Hepatocyte (in vitro differentiated cells): ENCODE results near the gene HSPBP1. TPM values are rescaled to one million over a fixed set of nuclear protein-coding genes. Genes with fewer than 3 reads are reported as not detected.
A peak's percentile ranks its signal among the peaks of the same experiment; 100 is the strongest.

Experiments used
- DNase-seq: peaks from one replicate; pipeline ENCODE4 v3.0.0-alpha.2; 2016; ENCODE audit warnings: low spot score
- H2AFZ ChIP-seq: fragments of 200-600 bp; sonication (generic); 2 replicates; pipeline ENCODE4 v1.6.0; 2016; ENCODE audit warnings: antibody characterized with exemption, mild to moderate bottlenecking
- H3K27ac ChIP-seq: fragments of 200-600 bp; sonication (generic); 2 replicates; pipeline ENCODE4 v1.5.1; 2016; ENCODE audit warnings: mild to moderate bottlenecking
- H3K27me3 ChIP-seq: fragments of 200-600 bp; sonication (generic); 2 replicates; pipeline ENCODE4 v1.6.1; 2016
- H3K36me3 ChIP-seq: fragments of 200-600 bp; sonication (generic); replicated peaks from 2 replicates; pipeline ENCODE4 v1.5.1; 2016; ENCODE audit warnings: low read depth; ENCODE audit not compliant: insufficient read depth
- H3K4me1 ChIP-seq: fragments of 200-600 bp; sonication (generic); 2 replicates; pipeline ENCODE4 v1.5.1; 2016; ENCODE audit warnings: mild to moderate bottlenecking, moderate library complexity; ENCODE audit not compliant: insufficient read depth
- H3K4me2 ChIP-seq: fragments of 200-600 bp; sonication (generic); 2 replicates; pipeline ENCODE4 v1.6.0; 2016
- H3K4me3 ChIP-seq: fragments of 200-600 bp; sonication (generic); 2 replicates; pipeline ENCODE4 v1.5.1; 2016; ENCODE audit warnings: mild to moderate bottlenecking
- H3K79me2 ChIP-seq: fragments of 200-600 bp; sonication (generic); 2 replicates; pipeline ENCODE4 v1.6.0; 2017; ENCODE audit warnings: mild to moderate bottlenecking
- H3K9me2 ChIP-seq: fragments of 200-600 bp; sonication (generic); replicated peaks from 2 replicates; pipeline ENCODE4 v1.6.0; 2017; ENCODE audit warnings: mild to moderate bottlenecking; ENCODE audit not compliant: insufficient read depth
- H3K9me3 ChIP-seq: fragments of 200-600 bp; sonication (generic); 2 replicates; pipeline ENCODE4 v1.5.1; 2016; ENCODE audit warnings: low read depth, mild to moderate bottlenecking
- H4K20me1 ChIP-seq: fragments of 200-600 bp; sonication (generic); 2 replicates; pipeline ENCODE4 v1.6.0; 2016; ENCODE audit warnings: mild to moderate bottlenecking; ENCODE audit not compliant: insufficient read depth, poor library complexity, severe bottlenecking
- CTCF ChIP-seq: fragments of 200-600 bp; sonication (generic); IDR thresholded peaks from 2 replicates; pipeline ENCODE4 v1.5.1; 2016; ENCODE audit warnings: antibody characterized with exemption, mild to moderate bottlenecking; ENCODE audit not compliant: poor library complexity
- EZH2 ChIP-seq: fragments of 200-600 bp; sonication (generic); IDR thresholded peaks from 2 replicates; pipeline ENCODE4 v1.6.1; 2016; ENCODE audit warnings: antibody characterized with exemption, mild to moderate bottlenecking, borderline replicate concordance
- EZH2phosphoT487 ChIP-seq: fragments of 200-600 bp; sonication (generic); IDR thresholded peaks from one replicate; pipeline ENCODE4 v1.6.1; 2018; ENCODE audit warnings: antibody characterized with exemption, mild to moderate bottlenecking, low read depth, moderate library complexity; ENCODE audit not compliant: unreplicated experiment, severe bottlenecking
- WGBS: methylation state at CpG from one replicate; pipeline ENCODE4 v1.1.6; 2016; ENCODE audit warnings: low lambda C conversion rate; ENCODE audit errors: missing lambda C conversion rate; 5-methylcytosine and 5-hydroxymethylcytosine counted together
- polyA plus RNA-seq: library from polyadenylated mRNA; unstranded; fragments of >200 nt; fragmentation: Nextera tagmentation; extraction: Ambion mirVana; gene quantifications from 2 replicates; pipeline ENCODE4 v1.2.1, GENCODE V29; 2016
- total RNA-seq: library from RNA; depleted of rRNA; stranded (reverse); fragments of >200 nt; gene quantifications from 2 replicates; pipeline ENCODE4 v1.2.3, GENCODE V29; 2014

Gene HSPBP1
- total and polyA plus RNA-seq, 2 experiments from 2014 or later: 31.5 to 52.2 TPM

- H3K27me3 ChIP-seq: no peaks in the 10 kb centered on the region
- 87% methylated on average over 6 of the region's 6 CpGs for WGBS
- H3K27ac ChIP-seq: no peak overlapping the region
- no peak for TF ChIP-seq CTCF
- no peak for TF ChIP-seq EZH2
- TF ChIP-seq EZH2phosphoT487: no peak
- no peak overlapping the region for H3K4me3 ChIP-seq
- no peak overlapping the region for H3K4me2 ChIP-seq
- no peak overlapping the region for H2AFZ ChIP-seq
- H3K4me1 ChIP-seq: peaks cover 6% of the 10 kb centered on the region
- no peaks in the 10 kb centered on the region for H3K9me2 ChIP-seq
- H3K79me2 ChIP-seq: no peaks in the 10 kb centered on the region
- no peaks in the 10 kb centered on the region for H4K20me1 ChIP-seq
- DNase-seq: no peak
- no peaks in the 10 kb centered on the region for H3K9me3 ChIP-seq
- no peaks in the 10 kb centered on the region for H3K36me3 ChIP-seq
These were observed 44.8 kb upstream of the HSPBP1 start for GRCh38 chr19:55324662-55325061.

GRCh38 chr19:55322204-55322885, 42.4 kb upstream of the HSPBP1 start:
- 61% methylated on average over 12 of the region's 12 CpGs for WGBS
- no peak overlapping the region for H2AFZ ChIP-seq
- H3K27ac ChIP-seq: peak overlapping the region; percentile 75
- H4K20me1 ChIP-seq: no peaks in the 10 kb centered on the region
- no peaks in the 10 kb centered on the region for H3K9me3 ChIP-seq
- no peaks in the 10 kb centered on the region for H3K27me3 ChIP-seq
- peak overlapping the region; percentile 78 for H3K4me2 ChIP-seq
- H3K4me3 ChIP-seq: no peak overlapping the region
- TF ChIP-seq EZH2phosphoT487: no peak
- no peak for TF ChIP-seq CTCF
- DNase-seq: peak; percentile 59
- H3K36me3 ChIP-seq: no peaks in the 10 kb centered on the region
- H3K79me2 ChIP-seq: no peaks in the 10 kb centered on the region
- peaks cover 6% of the 10 kb centered on the region for H3K4me1 ChIP-seq
- no peaks in the 10 kb centered on the region for H3K9me2 ChIP-seq

GRCh38 chr19:55321466-55322137, 41.7 kb upstream of the HSPBP1 start:
- no peaks in the 10 kb centered on the region for H3K9me2 ChIP-seq
- no peaks in the 10 kb centered on the region for H3K9me3 ChIP-seq
- no peak overlapping the region for H2AFZ ChIP-seq
- H3K4me3 ChIP-seq: no peak overlapping the region
- peak overlapping the region; percentile 78 for H3K4me2 ChIP-seq
- peaks cover 6% of the 10 kb centered on the region for H3K4me1 ChIP-seq
- peak overlapping the region; percentile 75 for H3K27ac ChIP-seq
- no peaks in the 10 kb centered on the region for H3K36me3 ChIP-seq
- H3K79me2 ChIP-seq: no peaks in the 10 kb centered on the region
- no peaks in the 10 kb centered on the region for H3K27me3 ChIP-seq
- DNase-seq: peak; percentile 44
- H4K20me1 ChIP-seq: no peaks in the 10 kb centered on the region
- WGBS: 82% methylated on average over 9 of the region's 9 CpGs
- no peak for TF ChIP-seq EZH2
- no peak for TF ChIP-seq EZH2phosphoT487
- TF ChIP-seq CTCF: no peak
